NAMALWA (cell line): ENCODE data around the gene COX6A1.

Source experiments
- DNase-seq: peaks from one replicate; pipeline ENCODE4 v3.0.0-alpha.2; 2015; ENCODE audit warnings: low spot score

COX6A1 gene

DNA sequence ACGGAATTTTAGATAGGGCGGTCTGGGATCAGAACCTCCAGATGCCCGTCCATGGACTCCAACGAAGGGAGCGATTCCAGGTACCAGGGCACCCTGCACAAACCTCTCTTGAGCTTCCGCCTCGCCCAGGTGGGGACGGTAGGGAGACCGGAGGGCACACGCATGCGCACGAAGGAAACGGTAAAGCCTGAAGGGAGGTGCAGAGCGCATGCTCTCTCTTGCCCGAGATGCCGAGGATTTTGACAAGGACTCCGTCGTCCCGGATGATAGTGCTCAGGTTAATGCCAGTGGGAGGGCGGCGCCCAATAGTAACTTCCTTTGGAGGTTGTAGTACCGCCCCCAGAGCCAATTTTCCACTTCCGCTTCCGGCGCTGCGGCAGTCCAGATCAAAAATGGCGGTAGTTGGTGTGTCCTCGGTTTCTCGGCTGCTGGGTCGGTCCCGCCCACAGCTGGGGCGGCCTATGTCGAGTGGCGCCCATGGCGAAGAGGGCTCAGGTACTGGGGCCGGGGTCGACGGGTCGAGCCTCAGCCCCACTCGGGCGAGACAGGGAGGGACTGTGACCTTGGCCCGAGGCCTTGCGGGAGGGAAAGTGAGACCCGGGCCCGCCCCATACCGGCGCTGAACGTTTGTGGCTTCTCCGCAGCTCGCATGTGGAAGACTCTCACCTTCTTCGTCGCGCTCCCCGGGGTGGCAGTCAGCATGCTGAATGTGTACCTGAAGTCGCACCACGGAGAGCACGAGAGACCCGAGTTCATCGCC, at the start of gene COX6A1:
Gene COX6A1 (plus strand): TSS at position 379 of the 760 bp plus-strand sequence. CDS start 14 bp downstream, at position 393.
- peak; percentile 100 for DNase-seq

DNA sequence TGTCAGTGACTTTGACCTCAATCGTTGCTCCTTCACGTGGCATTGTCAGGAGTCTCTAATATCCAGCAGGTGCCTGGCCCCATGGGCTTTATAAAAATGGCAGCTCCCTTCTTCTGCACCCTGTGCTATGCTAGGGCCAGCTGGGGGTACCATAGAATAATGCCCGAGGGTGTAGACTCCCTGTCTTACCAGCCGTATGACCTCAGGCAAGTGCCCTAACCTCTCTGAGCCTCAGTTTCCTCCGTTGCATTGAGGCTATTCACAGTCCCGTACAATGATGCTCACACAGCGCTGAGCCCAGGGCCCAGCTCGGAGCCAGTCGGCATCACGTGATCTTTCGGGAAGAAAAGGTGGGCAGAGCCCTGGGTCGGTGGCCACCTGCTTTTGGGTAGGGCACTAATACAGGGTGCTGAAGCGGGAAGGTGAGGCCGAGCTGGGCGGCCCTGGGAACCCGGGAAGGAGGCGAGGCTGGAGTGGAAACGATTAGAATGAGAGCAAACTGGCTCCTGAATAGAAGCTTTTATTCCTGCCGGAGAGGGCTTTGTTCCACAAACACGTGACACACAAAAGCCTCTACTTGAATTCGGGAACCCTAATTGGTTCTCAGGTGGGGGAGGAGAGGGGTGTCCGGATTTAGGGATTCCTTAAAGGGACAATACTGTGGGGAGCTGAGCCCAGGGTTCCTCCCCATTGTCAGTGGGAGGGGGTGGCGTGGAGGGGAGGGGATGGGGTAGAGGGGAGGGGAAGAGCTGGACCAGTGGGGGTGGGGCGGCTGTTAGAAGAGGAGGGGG, 49.0 kb upstream of the COX6A1 start:
- DNase-seq, result no peak

DNA sequence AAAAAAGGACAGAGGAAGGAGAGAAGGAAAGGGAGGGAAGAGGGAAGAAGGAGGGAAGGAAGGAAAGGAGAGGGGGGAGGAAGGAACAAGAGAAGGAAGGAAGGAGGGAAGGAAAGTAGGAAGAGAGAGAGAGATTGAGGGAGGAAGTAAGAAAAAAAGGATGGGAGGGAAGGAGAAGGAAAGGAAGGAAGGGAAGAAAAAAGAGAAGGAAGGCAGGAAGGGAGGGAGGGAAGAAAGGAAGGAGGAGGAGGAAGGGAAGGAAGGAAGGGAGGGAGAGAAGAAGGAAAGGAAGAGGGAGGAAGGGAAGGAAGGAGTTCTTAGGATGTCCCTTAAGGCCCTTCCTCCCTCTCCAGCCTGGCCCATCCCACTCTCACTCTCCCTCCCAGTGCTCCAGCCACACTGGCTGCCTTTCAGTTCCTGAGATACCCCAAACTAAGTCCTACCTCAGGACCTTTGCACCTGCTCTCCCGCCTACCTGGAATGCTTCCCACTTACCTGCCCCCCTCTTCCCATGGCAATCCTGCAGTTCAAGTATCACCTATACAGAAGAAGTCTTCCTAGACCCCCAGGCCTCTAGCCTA, 47.3 kb upstream of the COX6A1 start:
- DNase-seq, result no peak

DNA sequence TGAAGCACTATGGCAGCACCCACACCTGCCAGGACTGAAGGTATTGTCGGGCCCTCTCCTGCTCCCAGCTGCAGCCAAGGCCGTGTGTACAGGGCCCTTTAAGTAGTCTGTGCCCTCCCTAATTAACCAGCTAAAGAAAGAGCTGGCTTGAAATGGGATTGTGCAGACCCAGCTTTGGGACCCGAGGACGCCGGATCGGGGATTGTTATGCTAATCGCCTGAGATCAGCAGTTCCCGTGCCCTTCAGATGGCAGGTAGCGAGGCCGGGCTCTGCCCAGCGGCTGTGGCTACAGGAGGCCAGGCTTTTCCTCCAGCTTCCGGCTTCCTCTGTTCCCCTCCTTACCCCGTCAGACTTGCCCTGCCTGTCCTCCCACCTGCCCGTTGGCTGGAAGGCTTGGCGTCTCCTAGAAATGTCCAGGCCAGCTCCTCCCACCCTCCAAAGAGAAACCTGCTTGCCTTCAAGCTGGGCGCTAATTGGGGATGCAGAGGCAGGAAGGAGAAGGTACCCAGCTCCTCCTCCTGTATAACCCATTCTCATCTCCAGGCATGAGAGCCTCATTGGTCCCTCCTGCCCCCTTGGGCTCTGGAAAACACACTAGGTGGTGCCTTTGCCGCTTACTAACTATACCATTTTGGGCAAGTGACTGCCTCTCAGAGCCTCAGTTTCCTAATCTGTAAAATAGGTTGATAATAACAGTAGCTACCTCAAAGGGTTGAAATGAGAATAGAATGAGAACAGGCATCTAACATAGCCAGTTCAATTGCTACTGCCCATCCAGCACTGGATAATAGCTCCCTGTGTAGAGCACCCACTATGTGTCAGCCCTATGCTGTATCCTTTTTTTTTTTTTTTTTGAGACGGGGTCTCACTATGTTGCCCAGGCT, 43.2 kb upstream of the COX6A1 start:
- DNase-seq, result no peak

DNA sequence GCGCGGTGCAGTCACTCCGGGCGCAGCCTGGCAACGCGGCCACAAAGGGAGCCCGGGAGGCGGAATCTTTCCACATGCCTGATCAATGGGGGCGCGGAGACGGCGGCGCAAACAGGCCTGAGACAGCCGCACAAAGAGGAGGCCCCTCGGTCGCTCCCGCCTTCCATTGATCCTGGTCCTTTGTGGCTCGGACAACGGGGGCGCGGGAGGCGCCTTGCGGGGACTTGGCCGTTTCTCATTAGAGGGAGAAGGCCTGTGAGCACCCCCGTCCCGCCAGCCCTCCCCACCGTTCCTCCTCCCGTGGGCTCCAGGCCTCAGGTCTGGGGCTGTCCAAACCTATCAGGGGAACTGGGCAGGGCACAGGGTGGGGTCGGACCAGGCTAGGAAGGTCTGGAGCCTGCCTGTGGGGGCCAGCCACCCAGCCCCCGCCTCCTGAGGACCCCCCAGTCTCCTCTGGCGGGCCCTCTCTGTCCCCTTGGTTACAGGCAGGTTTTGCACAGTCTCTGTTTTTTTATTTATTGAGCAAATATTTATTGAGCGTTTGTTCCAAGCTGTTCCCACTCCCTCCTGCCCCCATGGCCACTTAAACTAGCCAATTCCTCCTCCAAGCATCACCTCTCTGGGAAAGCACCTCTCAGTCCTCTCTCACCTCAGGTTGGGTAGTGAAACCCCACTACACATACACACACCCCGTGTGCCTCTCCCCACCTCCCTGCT, 39.9 kb upstream of the COX6A1 start:
- DNase-seq, result no peak

DNA sequence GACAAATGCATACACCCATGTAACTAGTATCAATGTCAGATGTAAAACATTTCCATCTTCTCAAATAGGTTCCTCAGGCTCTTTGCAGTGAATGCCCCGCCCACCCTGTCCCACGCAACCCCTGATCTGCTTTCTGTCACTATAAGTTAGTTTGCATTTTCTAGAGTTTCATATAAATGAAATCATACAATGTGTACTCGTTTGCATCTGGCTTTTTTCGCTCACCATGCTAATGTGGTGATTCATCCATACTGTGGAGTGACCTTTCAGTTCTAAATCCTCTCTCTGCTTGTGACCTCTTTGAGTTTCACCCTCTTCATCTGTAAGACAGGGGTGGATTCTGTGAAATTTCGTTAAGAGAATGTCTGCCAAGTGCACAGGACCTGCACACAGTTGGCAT, 38.4 kb upstream of the COX6A1 start:
- no peak for DNase-seq

DNA sequence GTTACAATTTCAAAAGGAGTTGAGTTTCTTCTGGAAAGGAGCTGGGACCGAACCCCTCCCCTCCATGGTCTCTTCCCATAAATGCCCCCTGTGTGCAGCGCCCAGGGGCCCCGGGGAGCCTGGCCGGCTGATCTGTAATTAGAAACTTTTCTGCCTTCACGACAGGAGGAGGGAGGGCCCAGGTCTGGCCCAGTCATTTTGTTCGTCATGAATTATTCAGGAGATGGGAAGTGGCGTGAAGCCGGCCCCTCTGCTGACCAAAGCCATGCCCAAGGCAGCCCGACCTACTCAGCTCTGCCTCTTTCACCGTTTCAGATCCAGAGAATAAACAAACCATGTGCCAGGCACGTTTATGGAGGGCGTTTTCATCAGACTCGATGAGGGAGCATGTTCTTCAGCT, 35.7 kb upstream of the COX6A1 start:
- DNase-seq, result no peak

DNA sequence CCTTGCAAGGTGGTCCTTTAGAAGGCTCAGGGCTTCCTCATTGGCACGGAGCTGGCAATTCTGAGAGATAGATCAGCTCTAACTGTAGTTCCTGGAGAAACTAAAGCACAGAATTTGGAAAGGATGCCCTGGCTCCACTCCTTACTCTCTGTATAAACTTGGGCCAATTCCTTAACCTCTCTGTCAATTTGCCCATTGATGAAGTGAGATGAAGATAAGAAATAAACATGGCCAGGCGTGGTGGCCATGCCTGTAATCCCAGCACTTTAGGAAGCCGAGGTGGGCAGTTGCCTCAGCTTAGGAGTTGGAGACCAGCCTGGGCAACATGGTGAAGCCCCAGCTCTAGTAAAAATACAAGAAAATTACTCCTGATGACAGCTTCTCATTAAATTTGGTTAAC, 34.0 kb upstream of the COX6A1 start:
- no peak for DNase-seq

DNA sequence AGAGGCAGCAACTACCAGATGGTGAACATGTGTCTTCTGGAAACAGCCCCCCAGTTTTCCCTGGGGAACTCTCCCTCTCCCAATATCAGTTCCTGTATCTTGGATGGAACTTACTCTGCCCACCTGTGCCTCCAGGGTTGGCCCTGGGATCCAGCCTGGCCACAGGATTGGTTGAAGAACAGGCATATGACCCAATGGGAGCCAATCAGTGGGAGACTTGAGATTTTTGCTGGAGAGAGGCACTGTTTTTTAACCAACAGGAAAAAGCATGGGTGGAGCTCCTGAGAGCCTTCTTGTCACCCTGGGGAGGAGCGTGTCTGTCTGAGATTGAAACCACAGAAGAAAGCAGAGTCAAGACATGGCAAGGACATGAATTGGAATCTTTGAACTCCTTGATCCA, 33.6 kb upstream of the COX6A1 start:
- DNase-seq, result peak; percentile 36

DNA sequence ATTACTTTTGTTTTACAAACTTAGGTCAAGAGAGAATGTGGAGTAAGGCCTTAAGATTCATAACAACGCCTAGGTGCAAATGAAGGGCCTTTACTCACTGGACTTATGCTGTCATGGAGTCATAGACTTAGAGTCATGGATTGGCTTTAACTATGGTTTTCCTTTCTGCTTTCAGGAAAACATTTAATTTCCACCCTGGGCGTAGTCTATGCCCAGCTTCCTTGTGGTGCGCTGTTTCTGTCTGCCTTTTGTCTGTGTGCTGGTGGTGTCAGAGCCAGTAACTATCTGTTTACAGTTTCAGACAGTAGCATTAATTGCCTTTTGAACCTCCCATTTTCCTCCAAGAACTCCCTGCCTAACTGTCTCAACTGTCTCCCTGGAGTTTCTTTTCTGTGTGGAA, 31.8 kb upstream of the COX6A1 start:
- no peak for DNase-seq

DNA sequence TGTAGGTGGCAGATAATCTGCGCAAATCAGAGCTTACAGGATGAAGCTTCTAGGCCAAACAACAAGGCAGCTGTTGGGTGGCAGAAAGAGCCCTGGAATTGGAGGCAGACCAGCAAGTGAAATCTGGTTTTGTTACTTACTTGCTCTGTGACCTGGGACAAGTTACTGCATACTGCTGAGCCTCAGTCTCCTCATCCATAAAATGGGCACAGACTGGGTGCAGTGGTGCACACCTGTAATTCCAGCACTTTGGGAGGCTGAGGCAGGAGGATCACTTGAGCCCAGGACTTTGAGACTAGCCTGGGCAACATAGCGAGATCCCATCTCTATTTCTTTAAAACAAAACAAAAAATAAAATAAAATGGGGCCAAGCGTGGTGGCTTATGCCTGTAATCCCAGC, 31.4 kb upstream of the COX6A1 start:
- no peak for DNase-seq

DNA sequence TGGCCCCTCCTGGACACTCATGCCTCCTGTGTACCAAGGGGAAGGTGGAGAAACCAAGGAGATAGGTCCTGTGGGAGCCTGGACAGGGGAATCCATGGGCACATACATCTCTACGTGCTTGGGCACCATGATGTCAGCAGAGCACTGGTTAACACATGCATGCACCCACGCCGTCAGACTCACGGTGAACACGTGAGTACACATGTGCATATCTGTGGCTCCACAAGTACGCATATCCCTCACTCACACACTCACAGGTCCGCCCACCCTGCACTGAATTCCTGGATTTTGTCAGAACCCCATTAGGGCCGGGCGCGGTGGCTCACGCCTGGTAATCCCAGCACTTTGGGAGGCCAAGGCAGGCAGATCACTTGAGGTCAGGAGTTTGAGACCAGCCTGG, 29.1 kb upstream of the COX6A1 start:
- no peak for DNase-seq

DNA sequence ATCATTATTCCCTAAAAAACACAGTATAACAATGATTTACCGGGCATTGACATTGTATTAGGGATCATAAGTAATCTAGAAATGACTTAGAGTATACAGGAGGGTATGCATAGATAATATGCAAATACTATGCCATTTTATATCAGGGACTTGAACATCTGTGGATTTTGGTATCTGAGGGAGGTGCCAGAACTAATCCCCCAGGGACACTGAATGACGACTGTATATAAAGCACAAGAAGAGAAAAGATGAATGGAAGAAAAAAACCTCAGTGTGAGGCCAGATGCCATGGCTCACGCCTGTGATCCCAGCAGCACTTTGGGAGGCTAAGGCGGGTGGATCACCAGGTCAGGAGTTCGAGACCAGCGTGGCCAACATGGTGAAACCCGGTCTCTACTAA, 25.5 kb upstream of the COX6A1 start:
- DNase-seq, result peak; percentile 74

DNA sequence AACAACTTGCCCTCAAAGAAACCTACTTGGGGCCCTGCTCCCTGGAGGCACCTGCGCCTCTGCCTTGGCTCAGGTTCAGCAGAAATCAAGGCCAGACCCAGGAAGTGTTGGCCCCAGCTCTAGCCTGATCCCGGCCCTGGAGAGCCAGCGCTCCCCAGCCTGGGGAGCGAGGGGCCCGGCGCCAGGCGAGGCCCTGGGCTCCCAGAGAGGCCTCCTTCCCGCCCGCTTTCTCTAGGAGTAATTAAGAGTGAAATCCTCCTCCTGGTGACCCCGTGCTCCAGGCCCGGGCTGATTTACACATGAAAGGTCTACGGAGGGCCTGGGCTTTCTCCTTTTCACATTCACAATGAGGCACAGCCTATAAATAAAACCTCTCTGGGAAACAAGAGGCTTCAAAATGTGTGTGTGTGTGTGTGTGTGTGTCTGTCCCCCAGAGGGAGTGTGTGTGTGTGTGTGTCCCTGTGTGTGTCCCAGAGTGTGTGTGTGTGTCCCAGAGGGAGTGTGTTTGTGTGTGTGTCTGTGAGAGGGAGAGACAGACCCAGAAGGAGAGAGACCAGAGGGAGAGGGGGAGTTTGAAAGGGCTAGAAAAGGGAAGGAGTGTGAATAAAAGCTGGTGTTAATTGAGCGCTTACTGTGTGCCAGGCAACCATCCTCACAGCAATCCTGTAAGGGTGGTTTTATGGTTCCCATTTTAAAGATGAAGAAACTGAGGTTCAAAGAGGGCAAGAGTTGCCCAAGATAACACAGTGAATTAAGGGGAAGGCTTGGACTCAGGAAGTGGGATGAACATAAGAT, 23.8 kb upstream of the COX6A1 start:
- no peak for DNase-seq

DNA sequence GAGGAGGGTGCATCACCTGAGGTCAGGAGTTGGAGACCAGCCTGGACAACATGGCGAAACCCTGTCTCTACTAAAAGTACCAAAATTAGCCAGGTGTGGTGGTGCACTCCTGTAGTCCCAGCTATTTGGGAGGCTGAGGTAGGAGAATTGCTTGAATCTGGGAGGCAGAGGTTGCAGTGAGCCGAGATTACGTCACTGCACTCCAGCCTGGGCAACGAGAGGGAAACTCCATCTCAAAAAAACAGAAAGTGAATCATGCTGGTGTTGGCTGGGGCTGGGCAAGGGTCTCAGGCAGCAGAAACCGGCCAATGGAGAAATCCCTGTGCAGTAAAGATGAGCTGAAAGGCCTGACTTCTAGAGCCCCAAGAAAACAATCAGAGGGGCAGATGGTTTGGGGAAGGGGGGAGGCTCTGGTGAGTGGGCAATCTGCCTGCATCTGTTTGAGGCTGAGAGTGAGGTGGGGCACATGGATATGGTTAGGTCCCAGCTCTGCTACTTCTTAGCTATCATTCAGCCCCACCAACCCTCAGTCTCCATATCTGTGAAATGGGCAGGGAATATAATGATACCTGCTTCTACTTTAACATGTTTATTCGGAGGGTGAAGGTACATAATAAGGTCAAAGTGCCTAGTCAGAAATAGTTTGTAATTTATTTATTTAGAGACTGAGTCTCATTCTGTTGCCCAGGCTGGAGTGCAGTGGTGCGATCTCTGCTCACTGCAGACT, 21.3 kb upstream of the COX6A1 start:
- no peak for DNase-seq

DNA sequence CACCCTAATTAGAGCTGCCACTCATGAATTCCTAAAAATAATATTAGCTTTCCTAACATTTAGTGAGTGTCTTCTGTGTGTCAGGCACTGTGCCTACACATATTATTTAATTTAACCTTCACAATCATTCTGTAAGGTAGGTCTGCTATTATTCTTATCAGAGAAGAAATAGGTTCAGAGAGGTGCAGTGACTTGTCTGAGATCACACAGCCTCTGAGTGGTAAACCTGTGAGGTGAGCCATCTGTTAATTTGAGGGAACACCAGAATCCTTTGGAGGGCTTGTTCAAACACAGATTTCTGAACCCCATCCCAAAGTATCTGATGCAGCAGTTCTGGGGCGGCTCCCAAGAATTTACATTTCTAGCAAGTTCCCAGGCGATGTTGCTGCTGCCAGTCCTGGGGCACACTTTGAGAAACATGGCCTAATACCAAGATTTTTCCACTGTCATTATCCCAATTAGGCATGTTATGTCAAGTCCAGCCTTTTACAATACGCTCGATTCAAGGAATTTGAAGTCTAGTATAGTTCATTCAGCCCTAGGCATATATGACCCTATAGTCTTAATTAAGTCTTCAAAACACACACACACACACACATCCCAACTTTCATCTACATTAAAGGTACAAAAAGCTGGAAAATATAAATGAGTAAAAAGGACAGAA, 19.9 kb upstream of the COX6A1 start:
- DNase-seq, result no peak

DNA sequence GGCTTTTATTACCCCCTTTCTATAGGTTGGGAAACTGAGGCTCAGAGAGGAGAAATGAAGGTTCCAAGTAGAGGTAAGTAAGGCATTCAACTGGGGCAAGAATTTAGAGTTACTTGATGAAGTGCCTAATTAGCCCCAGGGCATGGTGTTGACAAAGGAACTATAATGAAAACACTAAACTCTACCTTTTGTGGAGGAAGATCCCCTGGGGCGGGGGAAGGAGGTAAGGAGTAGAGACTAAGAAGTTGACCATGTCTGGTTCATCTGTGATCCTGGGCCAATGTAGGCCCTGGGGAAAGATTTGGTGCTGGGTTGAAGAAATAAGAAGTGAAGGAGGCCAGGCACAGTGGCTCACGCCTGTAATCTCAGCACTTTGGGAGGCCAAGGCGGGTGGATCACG, 16.2 kb upstream of the COX6A1 start:
- no peak for DNase-seq

DNA sequence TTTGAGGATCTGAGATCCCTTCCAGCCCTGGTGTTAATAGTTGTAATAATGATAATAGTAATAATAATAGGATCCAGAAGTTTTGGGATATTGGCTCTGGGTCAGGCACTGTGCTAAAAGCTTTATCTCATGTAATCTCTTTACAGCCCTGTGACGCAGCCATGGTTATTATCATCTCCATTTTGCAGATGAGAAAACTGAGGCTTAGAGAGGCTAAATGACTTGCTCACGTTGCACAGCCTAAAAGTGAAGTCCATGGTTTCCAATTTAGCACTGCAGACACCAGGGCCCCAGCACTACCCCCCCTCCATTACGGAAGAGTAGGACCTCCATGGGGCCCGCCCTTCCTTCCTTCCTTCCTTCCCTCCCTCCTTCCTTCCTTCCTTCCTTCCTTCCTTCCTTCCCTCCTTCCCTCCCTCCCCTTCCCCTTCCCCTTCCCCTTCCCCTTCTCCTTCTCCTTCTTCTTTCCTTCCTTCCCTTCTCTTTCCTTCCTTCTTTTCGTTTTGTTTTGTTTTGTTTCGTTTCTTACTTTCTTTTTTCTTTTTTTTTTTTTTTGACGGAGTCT, 14.9 kb upstream of the COX6A1 start:
- no peak for DNase-seq

DNA sequence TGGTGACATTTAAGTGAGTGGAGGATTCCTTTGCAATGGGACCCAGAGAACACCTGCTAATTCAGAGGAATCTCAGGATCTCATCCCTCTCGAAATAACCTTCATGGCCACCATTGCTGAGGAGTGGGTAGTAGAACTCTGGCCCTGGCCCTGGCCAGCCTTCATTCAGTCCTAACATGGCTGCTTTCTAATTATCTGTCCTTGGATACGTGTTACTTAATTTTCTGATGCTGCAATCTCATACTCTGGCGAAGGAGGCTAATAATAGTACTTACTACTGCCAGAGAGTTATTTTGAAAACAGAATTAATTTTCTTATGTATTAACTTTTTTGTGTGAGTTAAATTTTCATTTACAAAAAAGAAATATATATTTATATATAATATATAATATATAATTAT, 12.1 kb upstream of the COX6A1 start:
- DNase-seq, result no peak
